GM12874 (cell line): ENCODE results near the gene ZNF627.

ENCODE experiments used
- CTCF ChIP-seq: IDR thresholded peaks from 2 replicates; pipeline ENCODE4 v1.5.1; 2011; ENCODE audit warnings: low read depth, mild to moderate bottlenecking, control low read depth, low read length, moderate library complexity; ENCODE audit not compliant: insufficient read depth

ZNF627 gene

GRCh38 chr19:11611730-11612129 is 14.4 kb downstream of the ZNF627 start:
- TF ChIP-seq CTCF = no peak

GRCh38 chr19:11612816-11613511 is 15.7 kb downstream of the ZNF627 start:
- no peak for TF ChIP-seq CTCF

- no peak for TF ChIP-seq CTCF
Measured at GRCh38 chr19:11617180-11618062, 20.1 kb downstream of the ZNF627 start.

- TF ChIP-seq CTCF = no peak
Measured at GRCh38 chr19:11620553-11620952, 23.3 kb downstream of the ZNF627 start.

- no peak for TF ChIP-seq CTCF
Measured at GRCh38 chr19:11624069-11624463, 26.8 kb downstream of the ZNF627 start.

GRCh38 chr19:11626252-11626651 is 29.0 kb downstream of the ZNF627 start:
- TF ChIP-seq CTCF = no peak

- no peak for TF ChIP-seq CTCF
Measured at GRCh38 chr19:11633223-11633622, 35.9 kb downstream of the ZNF627 start.
